COR-L47 (cell line): ENCODE results near the gene NEK7.
"Not testable (repeated sequence)": the region's sequence is repeated elsewhere in the genome, so short reads cannot be mapped to it uniquely, and the experiment has no call there.

ENCODE experiments used
- DNase-seq: peaks from one replicate; lab custom pipeline; 2025; lab: John Stamatoyannopoulos, UW

NEK7 gene

DNA sequence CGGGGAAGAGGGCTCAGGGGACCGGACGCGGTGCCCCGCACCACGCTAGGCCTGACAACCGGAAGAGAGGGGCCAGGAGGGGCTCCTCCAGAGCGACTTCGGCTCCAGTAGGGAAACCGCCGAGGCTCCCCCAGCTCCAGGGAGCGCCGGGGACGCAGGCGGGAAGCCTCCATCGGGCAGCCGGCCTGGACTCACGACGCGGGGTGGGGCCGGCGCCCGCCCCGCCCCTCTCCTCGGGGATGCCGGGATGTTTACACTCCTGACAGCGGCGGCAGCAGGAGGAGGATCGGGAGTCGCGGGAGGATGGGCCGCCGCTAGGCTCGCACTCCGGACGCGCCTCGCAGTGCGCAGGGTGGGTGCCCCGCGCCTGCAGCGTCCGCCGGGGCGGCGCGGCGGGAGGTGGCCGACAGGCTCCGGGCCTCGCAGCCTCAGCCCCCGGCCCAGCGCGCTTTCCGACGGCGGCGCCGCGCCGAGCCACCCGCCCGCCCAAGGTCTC, at the start of gene NEK7:
Gene NEK7 (plus strand): TSS at position 254 of the 496 bp plus-strand sequence. CDS start 75,583 bp downstream, outside the sequence.
- DNase-seq: peak; percentile 79

DNA sequence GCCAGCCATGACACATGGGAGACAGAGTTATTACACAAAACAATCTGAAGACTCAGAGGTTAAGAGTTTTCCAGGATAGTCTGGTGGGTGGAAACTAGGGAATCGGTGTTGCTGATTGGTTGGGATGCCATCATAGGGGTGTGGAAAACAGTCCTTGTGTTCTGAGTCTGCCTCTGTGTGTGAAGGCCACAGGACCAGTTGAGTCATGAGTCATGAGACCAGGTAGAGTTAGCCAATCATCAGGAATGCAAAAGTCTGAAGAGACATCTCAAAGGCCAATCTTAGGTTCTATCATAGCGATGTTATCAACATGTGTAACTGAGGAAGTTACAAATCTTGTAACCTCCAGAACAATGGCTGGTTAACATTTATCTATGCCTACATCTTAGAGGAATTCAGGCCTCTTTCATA, 49.7 kb upstream of the NEK7 start:
- DNase-seq: no peak

DNA sequence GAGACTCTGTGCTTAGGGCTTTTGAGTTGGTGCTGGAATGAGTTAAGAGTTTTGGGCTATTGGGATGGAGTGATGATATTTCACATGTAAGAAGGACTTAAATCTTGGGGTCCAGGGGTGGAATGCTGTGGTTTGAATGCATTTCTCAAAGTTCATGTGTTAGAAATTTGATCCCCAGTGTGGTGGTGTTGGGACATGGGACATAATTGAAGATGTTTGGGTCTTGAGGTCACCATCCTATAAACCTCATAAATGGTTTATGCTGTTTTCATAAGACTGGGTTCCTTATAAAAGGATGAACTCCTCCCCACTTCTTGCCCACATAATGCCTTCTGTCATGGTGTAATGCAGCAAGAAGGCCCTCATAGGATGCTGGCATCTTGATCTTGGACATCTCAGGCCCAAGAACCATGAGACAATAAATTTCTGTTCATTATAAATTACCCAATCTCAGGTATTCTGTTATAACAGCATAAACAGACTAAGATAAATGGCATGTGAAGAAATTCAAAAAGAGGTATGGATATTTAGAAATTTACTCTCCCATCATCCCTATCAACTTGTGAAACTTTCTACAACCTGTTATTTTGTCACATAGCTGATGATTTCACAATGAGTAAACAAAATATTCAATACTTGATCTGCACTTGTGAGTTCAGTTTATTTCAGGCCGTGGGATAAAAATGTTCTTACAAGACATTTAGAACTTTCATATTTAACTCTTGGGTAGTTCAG, 48.0 kb upstream of the NEK7 start:
- no peak for DNase-seq

DNA sequence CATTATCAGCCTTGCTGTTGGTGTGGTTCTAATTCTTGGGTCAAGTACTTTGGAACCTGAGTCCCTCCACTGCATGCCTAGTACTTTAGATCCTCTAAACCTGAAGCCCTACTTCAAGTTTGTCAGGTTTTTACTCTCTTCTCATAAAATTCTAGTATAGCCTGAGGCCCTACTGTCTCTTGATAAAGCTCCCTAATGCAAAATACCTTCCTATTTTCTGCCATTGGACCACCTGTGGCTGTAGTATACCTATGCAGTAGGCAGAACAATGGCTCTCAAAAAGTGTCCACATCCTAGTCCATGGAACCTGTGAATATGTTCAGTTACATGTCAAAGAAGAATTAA, 47.5 kb upstream of the NEK7 start:
- DNase-seq: no peak

DNA sequence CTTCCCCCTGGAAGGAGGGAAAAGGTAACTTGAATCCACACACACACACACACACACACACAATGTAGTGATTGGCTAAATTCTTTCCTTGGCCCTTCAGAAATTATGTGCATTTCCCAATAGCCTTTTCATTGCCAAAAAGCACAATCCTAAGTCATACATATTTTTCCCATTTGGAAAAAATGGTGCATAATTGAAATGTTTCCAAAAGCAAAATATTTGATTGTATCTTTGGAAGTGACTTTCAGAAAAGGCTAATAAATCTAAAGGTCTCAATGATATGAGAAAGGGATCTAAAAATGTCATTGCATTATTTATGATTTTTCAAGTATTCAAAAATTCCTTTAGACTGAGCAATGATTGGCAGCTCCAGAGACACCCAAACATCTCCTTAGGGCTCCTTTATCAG, 43.5 kb upstream of the NEK7 start:
- no peak for DNase-seq

DNA sequence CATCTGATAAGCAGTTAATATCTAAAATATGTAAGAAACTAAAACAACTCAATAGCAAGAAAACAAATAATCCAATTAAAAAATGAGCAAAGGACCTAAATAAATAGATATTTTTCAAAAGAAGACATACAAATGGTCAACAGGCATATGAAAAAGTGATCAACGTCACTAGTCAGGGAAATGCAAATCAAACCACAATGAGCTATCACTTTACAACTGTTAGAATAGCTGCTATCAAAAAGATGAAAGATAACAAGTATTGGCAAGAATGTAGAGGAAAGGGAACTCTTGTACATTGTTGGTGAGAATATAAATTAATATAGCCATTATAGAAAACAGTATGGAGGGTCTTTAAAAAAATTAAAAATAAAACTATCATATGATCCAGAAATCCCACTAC, 40.7 kb upstream of the NEK7 start:
- DNase-seq: no peak

DNA sequence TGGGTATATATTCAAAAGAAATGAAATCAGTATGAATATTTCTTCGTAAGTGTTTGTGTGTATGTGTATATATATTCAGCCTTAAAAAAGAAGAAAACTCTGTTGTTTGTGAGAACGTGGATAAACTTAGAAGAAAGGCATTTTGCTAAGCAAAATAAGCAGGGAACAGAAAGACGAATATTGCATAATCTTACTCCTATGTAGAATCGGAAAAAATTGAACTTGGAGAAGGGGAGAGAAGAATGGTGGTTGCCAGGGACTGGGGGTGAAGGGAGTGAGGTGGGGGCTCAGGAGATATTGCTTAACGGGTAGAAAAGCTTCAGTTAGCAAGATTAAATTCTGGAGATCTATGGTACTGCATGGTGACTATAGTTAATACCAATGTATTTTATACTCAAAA, 40.3 kb upstream of the NEK7 start:
- no peak for DNase-seq

DNA sequence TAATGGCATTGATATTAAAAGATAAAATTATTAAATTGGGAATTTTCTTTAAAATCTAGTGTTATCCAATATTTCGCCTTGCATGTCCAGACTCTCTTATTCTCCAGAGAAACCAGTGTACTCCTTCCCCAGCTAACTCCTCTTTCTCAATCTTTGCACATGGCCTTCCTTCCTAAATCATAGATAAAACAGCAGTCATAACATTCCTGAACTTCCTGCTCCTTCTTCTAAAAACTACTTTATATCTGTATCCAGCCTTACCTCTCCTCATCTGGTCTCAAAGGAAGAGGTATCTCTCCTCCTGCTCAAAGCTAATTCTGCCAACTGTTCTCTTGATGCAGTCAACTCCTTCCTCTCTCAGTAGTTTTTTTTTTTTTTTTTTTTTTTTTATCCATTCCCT, 39.5 kb upstream of the NEK7 start:
- DNase-seq: no peak

DNA sequence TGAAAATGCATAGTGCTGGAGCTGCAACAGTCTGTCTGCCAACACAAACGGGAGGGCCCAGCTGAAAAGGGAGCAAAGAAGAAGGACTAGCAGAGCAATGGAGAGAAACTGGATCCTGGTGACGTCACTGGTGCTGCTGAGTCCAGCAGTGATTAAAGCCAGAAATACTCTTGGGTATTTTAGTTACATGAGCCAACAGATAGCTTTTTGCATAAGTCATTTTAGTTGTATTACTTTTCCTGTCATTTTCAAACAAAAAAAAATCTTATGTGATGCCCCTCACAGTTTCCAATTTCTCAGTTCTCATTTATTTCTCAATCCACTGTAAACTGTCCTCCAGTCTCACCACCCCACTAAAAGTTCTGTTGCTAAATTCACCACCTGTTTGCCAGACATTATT, 38.7 kb upstream of the NEK7 start:
- no peak for DNase-seq

DNA sequence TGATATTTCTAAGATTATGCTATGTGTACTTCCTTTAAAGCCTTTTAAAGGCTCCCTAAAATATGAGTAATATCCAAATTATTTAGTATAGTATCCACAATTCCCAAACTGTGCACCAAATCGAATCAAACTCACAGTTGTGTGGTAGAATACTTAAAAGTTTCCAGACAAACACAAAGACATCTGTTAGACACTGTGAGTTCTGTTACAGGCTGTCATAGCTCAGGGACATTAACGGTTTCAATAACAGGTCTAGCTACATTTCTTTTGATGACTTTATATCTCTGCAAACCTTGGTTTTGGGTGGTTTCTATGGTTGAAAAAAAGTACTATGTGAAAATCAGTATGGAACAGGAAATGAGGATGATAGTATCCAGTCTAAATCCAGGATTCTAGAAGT, 36.9 kb upstream of the NEK7 start:
- no peak for DNase-seq

DNA sequence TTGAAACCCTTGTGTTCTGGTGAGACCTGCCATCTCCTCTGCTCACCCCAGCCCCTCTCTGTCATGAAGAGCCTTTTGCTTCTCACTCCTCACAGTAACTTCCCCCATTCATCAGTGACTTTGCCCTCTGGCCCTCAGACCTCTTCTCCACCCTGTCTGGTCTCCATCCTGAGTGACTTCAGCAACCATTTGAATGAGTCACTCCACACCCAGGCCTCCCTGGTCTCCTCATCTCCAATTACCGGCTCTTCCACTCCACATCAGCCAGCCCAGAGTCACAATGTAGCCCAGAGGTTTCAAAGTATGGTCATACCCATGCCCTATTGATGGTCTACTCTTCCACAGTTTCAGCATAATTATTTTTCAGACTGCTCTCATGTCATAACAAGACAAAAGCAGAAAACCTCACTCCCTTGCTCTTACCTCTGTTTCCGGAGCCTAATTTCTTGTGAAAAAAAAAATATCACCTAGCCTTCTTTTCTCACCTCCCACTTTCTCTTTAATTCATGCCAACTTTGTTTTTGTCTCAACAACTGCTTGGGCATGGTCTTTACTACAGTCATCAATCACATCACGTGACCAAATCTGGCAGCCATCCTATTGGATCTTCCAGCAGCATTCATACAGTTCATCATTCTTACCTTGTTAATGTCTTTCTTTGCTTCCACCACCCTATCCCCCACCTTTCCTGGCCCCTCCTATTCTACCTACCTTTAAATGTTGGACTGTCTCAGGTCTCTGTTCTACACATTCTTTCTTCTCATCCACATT, 35.6 kb upstream of the NEK7 start:
- no peak for DNase-seq

DNA sequence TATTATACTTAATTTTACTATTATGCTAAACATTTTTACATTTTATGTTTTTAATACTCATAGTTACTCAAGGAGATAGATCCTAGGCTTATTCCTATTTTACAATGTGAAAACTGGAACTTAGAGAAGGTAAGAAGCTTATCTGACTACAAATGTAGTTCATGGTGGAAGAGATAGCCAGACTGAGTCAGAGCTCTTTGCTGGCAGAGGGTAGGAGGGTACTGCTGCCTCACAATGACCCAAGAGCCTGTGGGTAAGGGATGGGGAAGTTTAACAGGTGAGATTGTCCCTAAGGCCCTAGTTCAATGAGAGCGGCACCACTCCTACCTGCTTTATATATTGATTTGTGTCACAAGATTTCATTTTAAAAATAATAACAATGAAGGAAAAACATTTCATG, 34.1 kb upstream of the NEK7 start:
- no peak for DNase-seq

DNA sequence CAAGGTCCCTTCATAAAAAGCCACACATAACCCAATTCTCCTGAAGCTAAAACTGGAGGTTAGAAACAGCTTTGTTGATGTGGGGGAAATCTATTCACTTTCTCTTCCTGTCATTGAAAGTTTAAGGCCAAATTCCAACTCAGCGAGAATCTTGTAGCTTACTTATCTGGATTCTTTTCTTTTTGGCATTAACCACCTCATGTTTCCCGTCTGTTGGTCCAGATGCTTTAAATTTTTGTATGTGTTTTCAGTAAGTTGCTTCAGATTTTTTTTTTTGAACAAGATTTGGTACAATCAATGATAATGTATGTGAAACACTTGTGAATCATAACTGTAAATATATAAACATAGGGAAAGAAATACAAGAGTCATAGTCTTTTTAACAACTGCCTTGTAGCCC, 33.7 kb upstream of the NEK7 start:
- DNase-seq: no peak

DNA sequence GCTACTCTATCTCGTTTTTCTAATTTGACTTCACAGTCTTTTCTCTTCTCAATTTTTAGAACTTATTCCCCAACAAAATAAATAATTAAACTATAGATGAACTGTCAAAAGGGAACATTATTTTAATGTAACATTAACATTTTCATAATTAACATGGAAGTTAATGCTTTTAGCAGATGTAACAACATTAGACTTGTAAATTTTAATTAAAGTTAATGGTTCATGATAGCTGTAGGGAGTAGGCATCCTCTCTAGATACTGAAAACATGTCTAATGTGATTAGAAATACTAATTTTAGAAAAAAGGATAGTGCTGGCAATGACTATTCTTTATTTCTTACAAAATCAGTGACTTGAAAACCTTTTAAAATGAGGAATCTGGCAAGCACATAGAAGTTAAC, 32.1 kb upstream of the NEK7 start:
- no peak for DNase-seq

DNA sequence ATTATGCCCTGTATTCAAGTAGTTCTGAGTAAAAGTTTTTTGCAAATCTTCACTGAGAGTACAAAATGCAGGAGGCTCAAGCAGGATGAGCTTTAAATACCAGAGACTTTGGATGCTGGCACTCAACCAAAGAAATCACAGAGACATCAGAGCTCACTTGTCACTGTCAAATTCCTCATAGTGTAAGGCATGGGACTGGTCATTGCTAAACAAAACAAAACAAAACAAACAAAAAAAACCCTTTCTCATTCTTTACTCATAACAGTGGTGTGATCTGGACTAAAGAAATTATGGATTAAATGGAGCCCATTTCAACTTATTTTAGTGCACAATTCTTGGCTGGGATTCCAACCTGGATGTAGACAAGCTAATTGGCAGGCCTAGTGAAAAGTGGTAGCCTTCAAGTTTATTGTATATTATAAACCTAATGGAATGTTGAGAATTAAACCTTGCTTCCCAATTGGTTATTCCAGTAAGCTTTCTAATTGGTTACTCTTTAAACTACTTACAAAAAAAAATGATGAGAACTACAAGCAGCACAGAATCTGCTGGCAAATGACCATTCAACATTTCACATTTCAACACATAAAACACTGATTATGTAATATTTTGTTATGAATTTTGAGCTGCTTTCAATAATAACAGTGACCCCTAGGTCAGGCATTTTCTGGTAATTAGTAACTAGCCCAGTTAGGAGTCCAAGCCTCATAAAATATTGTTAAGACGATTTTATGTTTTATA, 30.6 kb upstream of the NEK7 start:
- DNase-seq: no peak

DNA sequence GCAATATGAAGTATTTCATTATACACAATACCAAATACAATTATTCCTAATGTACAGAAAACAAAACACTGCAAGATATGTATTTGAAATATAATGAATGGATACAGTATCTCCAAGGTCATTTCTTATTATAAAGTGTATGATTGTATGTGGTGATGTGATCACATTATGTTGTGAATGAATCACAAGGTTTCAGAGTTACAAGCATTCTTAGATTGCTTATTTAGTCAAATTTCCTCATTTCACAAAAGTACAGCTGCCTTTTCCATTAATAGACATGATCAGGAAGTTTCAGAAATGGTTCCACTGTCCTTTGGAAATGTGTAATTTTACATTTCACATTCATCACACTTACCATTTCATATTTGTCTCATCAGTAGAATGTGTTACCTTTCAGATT, 28.3 kb upstream of the NEK7 start:
- DNase-seq: no peak

DNA sequence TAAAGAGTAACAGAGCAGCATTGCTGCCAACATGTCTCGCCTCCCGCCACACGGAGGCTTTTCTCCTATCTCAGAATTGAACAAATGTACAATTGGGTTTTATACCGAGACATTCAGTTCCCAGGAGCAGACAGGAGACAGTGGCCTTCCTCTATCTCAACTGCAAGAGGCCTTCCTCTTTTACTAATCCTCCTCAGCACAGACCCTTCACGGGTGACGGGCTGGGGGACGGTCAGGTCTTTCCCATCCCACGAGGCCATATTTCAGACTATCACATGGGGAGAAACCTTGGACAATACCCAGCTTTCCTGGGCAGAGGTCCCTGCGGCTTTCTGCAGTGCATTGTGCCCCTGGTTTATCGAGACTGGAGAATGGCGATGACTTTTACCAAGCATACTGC, 26.7 kb upstream of the NEK7 start:
- not testable (repeated sequence) for DNase-seq

DNA sequence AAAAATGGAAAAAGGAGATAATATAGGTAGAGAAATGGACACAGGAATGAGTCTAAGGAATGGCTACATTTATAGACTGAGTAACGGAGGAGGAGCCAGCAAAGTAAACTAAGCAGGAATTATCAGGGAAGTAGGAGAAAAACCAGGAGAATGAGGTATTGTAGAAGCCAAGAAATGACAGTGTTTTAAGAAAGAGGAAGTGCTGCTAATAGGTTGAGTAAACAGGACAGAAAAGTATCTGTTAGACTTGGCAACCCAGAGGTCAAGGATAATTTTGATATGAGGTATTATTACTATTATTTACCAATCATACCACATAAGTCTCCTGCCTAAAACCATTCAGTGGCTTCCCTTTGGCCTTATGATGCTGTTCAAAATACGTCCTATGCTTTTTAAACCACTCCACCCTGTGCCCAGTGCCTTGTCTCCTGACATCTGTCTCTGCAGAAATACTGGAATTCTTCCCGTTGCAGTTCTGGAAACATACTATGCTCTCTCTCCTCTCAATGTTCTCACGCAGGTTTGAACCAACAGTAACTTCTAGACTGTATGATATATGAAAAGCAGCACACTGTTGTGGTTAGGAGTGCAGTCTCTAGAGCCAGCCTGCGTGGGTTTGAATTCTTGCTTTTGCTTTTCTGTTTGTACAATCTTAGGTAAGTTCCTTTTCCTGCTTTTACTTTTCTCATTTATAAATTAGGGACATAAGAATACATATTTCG, 24.6 kb upstream of the NEK7 start:
- no peak for DNase-seq

DNA sequence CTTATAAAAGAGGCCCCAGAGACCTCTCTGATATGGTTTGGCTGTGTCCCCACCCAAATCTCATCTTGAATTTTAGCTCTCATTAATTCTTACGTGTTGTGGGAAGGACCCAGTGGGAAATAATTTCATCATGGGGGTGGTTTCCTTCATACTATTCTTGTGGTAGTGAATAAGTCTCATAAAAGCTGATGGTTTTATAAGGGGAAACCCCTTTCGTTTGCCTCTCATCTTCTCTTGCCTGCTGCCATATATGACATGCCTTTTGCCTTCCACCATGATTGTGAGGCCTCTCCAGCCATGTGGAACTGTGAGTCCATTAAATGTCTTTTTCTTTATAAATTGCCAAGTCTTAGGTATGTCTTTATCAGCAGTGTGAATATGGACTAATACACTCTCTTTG, 22.5 kb upstream of the NEK7 start:
- no peak for DNase-seq

DNA sequence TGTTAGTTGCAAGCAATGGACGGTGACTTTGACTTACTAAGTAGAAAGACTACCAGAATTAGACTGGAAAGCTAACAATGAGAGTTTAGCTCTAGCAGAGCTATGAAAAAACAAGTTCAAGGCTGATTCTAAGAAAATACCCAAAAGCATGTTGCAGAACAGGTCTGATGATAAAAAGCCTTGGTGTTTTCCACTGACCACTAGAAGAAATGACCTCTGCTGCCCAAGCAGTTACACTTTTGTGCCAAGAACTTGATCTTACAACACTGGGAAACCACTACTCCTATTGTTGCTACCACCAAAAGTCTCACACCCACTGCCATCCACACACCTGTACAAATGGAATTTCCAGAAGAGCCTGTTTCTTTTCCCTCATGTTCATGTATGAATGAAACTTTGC, 21.4 kb upstream of the NEK7 start:
- DNase-seq: no peak

DNA sequence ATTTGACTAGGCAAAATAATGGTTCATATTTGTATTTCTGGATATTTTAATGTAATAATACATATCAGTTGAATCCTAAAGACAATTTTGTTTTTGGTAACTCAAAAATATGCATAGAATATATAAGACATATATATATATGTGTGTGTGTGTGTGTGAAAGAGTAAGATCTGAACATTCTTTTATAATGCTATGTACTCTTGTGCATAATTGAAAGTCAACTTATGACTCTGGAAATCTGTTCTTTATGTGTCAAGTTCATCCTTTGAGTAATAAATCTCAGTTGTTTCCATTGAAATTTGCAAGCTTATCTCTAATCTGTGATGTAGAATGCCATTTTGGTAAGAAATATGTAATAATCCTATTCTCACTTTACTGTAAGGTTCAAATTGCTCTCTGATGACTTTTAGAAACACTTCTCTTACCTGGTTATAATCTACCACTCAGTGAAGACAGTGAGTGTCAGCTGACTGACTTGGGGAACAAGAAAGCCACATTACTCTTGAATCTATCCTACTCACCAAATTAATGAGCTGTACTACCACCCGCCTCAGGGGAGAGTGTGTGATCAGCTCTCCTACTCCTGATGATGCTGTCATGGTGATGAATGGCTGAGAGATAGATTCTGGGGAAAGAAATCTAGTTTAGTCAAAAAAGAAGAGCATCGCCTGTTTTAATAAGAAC, 15.0 kb upstream of the NEK7 start:
- no peak for DNase-seq

DNA sequence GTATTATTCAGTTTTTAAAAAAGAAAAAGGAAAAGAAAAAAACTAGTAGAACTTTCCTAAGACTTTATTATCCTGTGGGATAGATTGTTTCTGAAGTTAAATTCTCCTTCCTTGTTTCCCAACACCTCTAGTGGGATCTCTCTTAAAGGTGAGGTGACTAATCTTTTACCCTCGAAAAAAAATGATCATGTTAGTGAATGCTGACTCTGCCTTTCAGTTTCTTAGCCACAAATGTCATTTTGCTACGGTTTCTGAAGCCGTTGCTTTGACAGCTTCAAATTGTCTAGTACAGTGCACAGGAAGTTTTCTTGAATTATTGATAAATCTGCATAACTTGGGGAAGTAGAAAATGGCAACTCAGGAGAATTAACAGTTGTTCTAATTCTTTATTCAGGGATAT, 13.0 kb upstream of the NEK7 start:
- no peak for DNase-seq
